ENCODE data around the gene ASTL.

ASTL gene

DNA sequence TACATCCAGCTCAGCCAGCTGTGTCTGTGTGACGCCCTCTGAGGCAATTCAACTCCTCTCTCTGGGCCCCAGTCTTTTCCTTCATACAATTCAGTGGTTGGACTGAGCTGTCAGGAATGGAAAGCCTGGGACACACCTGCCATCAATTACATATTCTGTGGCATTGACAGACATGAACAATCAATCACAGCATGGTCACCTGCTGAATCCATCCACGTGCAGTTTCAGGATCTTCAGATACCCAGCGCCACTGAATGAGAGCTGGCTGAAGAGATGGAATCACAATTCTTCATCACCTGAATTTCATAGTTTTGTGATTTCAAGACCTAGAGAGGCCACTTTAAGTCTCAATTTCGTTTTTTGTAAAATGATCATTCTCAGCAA lies 27.1 kb downstream of the ASTL start:
- no peak for DNase-seq

DNA sequence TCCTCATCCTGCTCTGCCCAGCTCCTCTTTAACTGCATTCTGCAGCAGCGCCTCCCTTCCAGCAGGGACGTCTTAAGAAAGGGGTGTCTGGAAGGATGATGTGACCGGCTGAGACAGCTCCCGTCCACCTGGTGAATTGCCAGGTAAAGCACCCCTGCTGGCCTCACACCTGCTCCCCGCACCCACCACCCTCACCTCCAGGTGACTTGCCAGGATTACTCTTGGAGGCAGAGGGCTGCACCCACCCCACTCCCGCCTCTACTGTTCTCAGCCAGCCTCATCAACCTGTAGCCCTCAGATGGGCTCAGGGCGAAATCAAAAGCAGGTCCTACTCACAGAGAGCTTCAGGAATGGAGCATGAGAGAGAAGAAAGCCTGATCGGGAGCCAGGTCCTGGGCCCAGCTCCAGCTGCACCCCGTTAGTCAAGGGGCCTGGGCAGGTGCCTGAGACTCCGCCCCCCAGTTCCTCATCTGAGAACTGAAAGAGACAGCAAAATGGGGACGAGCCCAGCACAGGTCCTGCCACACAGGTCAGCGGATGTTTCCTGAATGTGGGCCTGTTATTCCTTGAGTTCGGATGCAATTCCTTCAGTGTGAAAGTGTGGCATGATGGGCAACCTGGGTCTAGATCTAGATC lies 27.6 kb downstream of the ASTL start:
- DNase-seq: no peak

DNA sequence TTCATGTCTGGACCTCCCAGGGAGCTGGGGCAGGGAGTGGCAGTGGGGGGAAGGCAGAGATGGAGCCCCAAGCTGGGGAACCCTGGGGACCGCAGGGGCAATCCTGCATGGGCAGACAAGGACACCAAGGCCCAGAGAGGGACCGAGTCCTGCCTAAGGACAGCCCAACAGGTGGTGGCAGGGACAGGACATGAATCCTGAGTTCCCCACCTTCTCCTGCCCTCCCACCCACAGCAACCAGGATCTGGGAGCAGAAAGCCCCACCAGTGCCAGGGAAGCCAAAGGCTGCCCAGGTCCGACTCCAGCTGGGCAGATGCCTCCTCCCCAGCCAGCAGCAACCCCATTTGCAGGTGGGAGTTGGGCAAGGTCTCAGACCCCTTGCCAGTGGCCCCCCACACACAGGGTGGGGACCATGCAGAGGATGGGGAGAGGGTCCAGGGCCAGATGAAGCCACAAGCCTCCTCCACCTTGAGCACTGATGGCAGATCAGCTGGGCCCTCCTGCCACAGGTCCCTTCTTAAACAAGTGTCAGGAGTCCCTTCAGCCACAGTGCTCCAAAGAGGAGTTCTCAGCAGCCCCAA lies 28.3 kb downstream of the ASTL start:
- no peak for DNase-seq

GRCh38 chr2:96109361-96109680 lies 29.0 kb downstream of the ASTL start:
- no peak for DNase-seq

GRCh38 chr2:96108541-96109360 lies 29.6 kb downstream of the ASTL start:
- DNase-seq: no peak

DNA sequence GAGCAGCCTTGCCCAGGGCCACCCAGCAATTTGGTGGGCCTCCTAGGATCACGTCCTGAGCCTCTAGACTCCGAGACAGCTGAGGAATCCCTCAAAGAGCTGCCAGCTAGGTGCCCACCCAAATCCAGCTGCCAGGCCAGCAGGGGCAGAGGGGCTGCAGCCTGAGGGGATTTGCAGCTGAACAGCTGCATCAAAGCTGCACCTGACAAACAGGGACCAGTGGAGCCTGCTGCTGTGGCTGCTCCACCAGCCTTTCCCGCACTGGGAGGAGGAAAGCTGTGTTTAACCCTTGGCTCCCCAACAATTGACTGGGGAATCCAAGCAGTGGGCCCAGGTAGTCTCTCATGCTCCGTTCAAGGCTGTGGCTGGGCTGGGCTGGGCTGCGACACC lies 30.2 kb downstream of the ASTL start:
- DNase-seq: no peak

DNA sequence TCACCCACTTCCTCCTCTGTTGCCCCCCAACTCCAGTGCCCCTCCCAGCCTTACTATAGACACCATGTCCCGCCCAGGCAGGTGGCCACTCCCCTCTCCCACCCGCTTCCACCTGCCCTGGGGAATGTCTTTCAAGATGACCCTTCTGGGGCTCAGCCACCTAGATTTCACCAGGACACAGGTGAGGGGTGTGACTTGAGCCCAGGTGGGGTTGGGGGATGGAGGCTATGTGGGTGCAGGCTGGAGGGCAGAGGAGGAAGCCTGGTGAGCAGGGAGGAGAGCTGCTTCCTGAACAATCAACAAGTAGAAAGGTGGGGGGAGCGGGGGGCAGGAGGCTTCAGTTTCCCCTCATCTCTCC lies 30.6 kb downstream of the ASTL start:
- no peak for DNase-seq

GRCh38 chr2:96106991-96107707 lies 31.2 kb downstream of the ASTL start:
- DNase-seq: no peak

GRCh38 chr2:96105994-96106715 lies 32.1 kb downstream of the ASTL start:
- no peak for DNase-seq

DNA sequence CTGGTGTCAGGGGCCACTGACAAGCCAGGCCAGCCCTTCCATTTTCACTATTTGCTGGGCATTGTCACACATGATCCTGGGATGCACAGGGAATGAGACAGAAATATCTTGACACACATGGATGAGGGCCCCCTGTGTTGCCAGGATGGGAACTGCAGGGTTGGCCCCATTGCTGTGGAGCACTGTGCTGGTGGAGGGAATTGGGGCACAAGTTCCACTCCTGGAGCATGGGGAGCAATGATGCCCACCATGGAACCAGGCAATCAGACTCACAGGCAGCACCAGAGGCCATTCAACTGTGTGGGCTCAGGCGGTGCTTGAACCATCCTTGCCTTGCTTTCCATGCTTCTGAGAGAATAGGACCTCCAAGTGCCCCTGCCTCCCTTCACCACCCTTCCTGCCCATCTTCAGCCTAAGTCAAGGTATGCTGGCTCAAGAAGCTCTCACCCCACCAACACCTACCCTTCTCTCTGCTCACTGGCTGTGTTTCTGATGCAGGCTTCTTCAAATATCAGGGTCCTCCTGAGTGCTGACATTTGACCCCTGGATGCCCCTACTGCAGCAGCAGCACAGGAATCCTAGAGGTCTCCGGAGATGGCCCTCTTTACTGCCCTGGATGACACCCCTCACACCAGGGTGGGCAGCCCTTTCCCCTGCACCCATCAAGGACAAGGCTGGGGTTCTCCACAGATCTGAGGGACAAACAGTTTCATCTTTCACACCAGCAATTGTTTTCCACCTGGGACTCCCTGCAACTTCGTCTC lies 33.0 kb downstream of the ASTL start:
- DNase-seq: no peak

DNA sequence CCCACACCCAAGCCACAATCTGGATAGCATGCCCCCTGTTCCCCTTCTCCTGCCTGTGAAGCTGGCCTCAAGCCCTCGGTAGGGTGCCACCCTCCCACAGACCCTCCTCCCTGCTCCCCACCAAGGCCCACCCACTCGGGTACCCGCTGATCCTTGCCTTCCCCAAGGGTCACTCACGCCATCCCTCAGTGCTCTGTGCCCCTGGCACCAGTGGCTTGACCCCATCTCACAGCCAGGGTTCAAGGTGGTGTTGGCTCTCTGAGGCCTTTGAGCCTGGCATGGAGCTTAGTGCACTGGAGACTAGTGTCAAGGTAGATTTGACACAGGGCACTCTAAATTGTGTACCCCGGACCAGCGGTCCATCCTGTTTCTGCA lies 33.8 kb downstream of the ASTL start:
- no peak for DNase-seq

GRCh38 chr2:96103761-96104486 lies 34.4 kb downstream of the ASTL start:
- DNase-seq: no peak

GRCh38 chr2:96103187-96103601 lies 35.1 kb downstream of the ASTL start:
- DNase-seq: no peak

- DNase-seq: no peak
Observed at GRCh38 chr2:96102596-96103186, 35.6 kb downstream of the ASTL start.

- no peak for DNase-seq
Observed at GRCh38 chr2:96100893-96101304, 37.4 kb downstream of the ASTL start.

GRCh38 chr2:96099861-96100798 lies 38.2 kb downstream of the ASTL start:
- DNase-seq: no peak

DNA sequence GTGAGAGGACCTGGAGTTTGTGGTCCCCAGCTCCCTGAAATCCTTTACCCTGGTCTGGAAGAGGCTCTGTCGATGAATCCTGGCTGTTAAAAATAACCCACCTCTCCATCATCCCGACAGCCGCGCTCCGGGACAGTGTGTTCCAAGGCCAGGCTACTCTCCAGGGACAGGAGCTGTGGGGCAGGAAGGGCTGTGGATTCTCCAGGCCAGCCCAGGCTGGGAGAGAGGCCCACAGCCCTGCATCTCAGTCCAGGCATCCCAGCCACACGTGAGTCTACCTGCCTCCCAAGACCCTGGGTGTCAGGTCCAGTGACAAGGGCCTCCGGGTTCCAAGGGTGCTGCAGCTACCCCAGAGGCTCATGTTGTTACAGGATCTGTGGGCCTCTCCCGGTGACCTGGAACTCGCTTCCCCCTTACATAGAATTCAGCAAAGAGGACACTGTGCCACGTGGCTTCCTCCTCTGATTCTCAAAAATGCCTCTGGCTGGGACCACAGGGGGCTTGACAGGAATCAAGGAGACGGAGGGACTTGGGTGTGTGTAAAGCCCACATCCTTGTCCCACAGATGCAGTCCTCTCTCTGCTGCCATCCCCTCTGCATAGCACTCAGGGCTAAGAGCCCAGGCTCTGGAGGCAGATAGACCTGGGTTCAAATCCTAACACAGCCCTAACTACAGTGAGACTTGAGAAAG lies 39.3 kb downstream of the ASTL start:
- DNase-seq: no peak

- DNase-seq: no peak
Observed at GRCh38 chr2:96097951-96098823, 40.1 kb downstream of the ASTL start.

Data from stimulated activated CD4-positive, alpha-beta T cell treated with anti-CD3 and anti-CD28 coated beads, Interleukin-1b, Interleukin-23, amount 100 ng/mL, for 48 hours (primary cell).